CD4-positive, alpha-beta T cell treated with Interleukin-1 beta for 1 hour (primary cell): ENCODE measurements around the gene ASCC3.
A peak's percentile ranks its signal among the peaks of the same experiment; 100 is the strongest.
"Not testable (repeated sequence)": the region's sequence is repeated elsewhere in the genome, so short reads cannot be mapped to it uniquely, and the experiment has no call there.

ENCODE experiments used
- DNase-seq, 2 donors: peaks; one replicate each; pipeline ENCODE4 v3.0.0-alpha.2; 2020 to 2022

The ASCC3 gene

GRCh38 chr6:100796049-100796823, 84.9 kb downstream of the ASCC3 start:
- DNase-seq, result no peak

GRCh38 chr6:100790084-100790483, 91.0 kb downstream of the ASCC3 start:
- DNase-seq, result no peak

- DNase-seq, result no peak
Observed at GRCh38 chr6:100785982-100786381, 95.1 kb downstream of the ASCC3 start.

- DNase-seq, result no peak
Observed at GRCh38 chr6:100780648-100781047, 100.5 kb downstream of the ASCC3 start.

- DNase-seq, result no peak
Observed at GRCh38 chr6:100775667-100776066, 105.5 kb downstream of the ASCC3 start.

GRCh38 chr6:100774681-100775080, 106.4 kb downstream of the ASCC3 start:
- DNase-seq, result no peak

GRCh38 chr6:100768816-100769351, 112.2 kb downstream of the ASCC3 start:
- no peak for DNase-seq

GRCh38 chr6:100763617-100764241, 117.4 kb downstream of the ASCC3 start:
- DNase-seq, result no peak

- DNase-seq, result no peak
Observed at GRCh38 chr6:100761841-100762240, 119.3 kb downstream of the ASCC3 start.

- DNase-seq, result not testable (repeated sequence)
Observed at GRCh38 chr6:100758386-100758785, 122.7 kb downstream of the ASCC3 start.

GRCh38 chr6:100753421-100753820, 127.7 kb downstream of the ASCC3 start:
- DNase-seq, result no peak

GRCh38 chr6:100751590-100751989, 129.5 kb downstream of the ASCC3 start:
- DNase-seq, result no peak

GRCh38 chr6:100745419-100746041, 135.6 kb downstream of the ASCC3 start:
- no peak for DNase-seq

GRCh38 chr6:100740439-100740838, 140.7 kb downstream of the ASCC3 start:
- no peak for DNase-seq

- not testable (repeated sequence) for DNase-seq
Observed at GRCh38 chr6:100737720-100738119, 143.4 kb downstream of the ASCC3 start.

GRCh38 chr6:100731411-100731810, 149.7 kb downstream of the ASCC3 start:
- DNase-seq, result no peak

GRCh38 chr6:100730001-100730980, 150.8 kb downstream of the ASCC3 start:
- no peak for DNase-seq

- no peak for DNase-seq
Observed at GRCh38 chr6:100726666-100727065, 154.5 kb downstream of the ASCC3 start.

- no peak for DNase-seq
Observed at GRCh38 chr6:100724696-100725095, 156.4 kb downstream of the ASCC3 start.

GRCh38 chr6:100724222-100724621, 156.9 kb downstream of the ASCC3 start:
- DNase-seq, result no peak

GRCh38 chr6:100721256-100721655, 159.9 kb downstream of the ASCC3 start:
- DNase-seq, result no peak

GRCh38 chr6:100719883-100720682, 161.0 kb downstream of the ASCC3 start:
- peak in 1 of 2 donors; percentile 20 for DNase-seq
